ENCODE data around the gene MBD1. TPM values are rescaled to one million over a fixed set of nuclear protein-coding genes. Genes with fewer than 3 reads are reported as not detected.
A peak's percentile ranks its signal among the peaks of the same experiment; 100 is the strongest.

MBD1 gene
- total and polyA plus RNA-seq, 2 of the 13 experiments (the other 11 are each of a cell fraction or from before 2014, with no cell fraction given), result 25.5 to 28.6 TPM

GRCh38 chr18:50250935-50251334 is 30.4 kb downstream of the MBD1 start:
- no peak for TF ChIP-seq ZBTB49 (CRISPR knock-in tag; IDR thresholded peaks at IDR 0.05; ENCODE audit: borderline replicate concordance)
- TF ChIP-seq MAFK (conservative IDR thresholded peaks at IDR 0.05 in 1 of 2, IDR thresholded peaks at IDR 0.05 in 1 of 2; ENCODE audit: low read length in 2 of 2), result peak; percentile 92 to 96
- no peak for TF ChIP-seq SMAD1 (CRISPR knock-in tag; IDR thresholded peaks at IDR 0.05; ENCODE audit: borderline replicate concordance, low read depth)
- TF ChIP-seq MAFF (IDR thresholded peaks at IDR 0.05; ENCODE audit: low read depth, low read length), result peak; percentile 94
- no TSS peak for BruUV-seq (replicated peaks)
- FAIRE-seq (no peak), ATAC-seq (no peak), DNase-seq (ENCODE audit: low spot score) (no peak)
- Histone ChIP-seq H3K27me3 (ENCODE audit: control insufficient read depth in 1 of 2, insufficient read depth in 2 of 2, low read length in 2 of 2) (no peaks in the 10 kb centered on the region; a peak in 1 of 5 replicates), H3K4me3 (replicated peaks in 1 of 3; ENCODE audit: insufficient read depth in 1 of 3, low read depth in 2 of 3, low read length in 3 of 3) (no peak overlapping the region), H3K79me2 (ENCODE audit: insufficient read depth, low read length) (no peaks in the 10 kb centered on the region), H3K9ac (ENCODE audit: insufficient read depth, low read depth, low read length) (no peak overlapping the region), H3K9me3 (ENCODE audit: low read length) (no peaks in the 10 kb centered on the region), H3K4me1 (ENCODE audit: insufficient read depth, low read length) (no peaks in the 10 kb centered on the region), H2AFZ (ENCODE audit: low read length) (no peak overlapping the region), H3K27ac (ENCODE audit: extremely low read length, insufficient read depth, low read length) (no peak overlapping the region), H3K4me2 (ENCODE audit: low read depth, low read length) (no peak overlapping the region), H3K36me3 (replicated peaks in 1 of 2; ENCODE audit: control insufficient read depth in 1 of 2, insufficient read depth in 2 of 2, low read length in 2 of 2) (no peaks in the 10 kb centered on the region), H4K20me1 (ENCODE audit: insufficient read depth, low read length) (no peaks in the 10 kb centered on the region)
- intact Hi-C loops (cut with micrococcal nuclease; ENCODE audit: unreplicated experiment) (no loop called here), in situ Hi-C loops (cut with HindIII; ENCODE audit: extremely low pct_ligation_motif_present, low pct_unique_long_range_greater_than_20kb) (no loop called here)
- WGBS (ENCODE audit: low lambda C conversion rate), result 41% methylated on average over 3 of the region's 3 CpGs
- ChIA-PET CTCF (ENCODE audit: low intra/inter-chr PET ratio, low total read pairs) (no interaction called here), POLR2A (no interaction called here)

- ChIA-PET CTCF (ENCODE audit: low intra/inter-chr PET ratio, low total read pairs) (no interaction called here), POLR2A (no interaction called here)
- H3K79me2 ChIP-seq (ENCODE audit: insufficient read depth, low read length), result no peaks in the 10 kb centered on the region
- ATAC-seq, result no peak
- H3K4me3 ChIP-seq (replicated peaks in 1 of 3; ENCODE audit: insufficient read depth in 1 of 3, low read depth in 2 of 3, low read length in 3 of 3), result no peak overlapping the region
- no peaks in the 10 kb centered on the region; a peak in 1 of 5 replicates for H3K27me3 ChIP-seq (ENCODE audit: control insufficient read depth in 1 of 2, insufficient read depth in 2 of 2, low read length in 2 of 2)
- DNase-seq (ENCODE audit: low spot score), result no peak
- H3K4me1 ChIP-seq (ENCODE audit: insufficient read depth, low read length), result no peaks in the 10 kb centered on the region
- no peak overlapping the region for H3K9ac ChIP-seq (ENCODE audit: insufficient read depth, low read depth, low read length)
- H3K36me3 ChIP-seq (replicated peaks in 1 of 2; ENCODE audit: control insufficient read depth in 1 of 2, insufficient read depth in 2 of 2, low read length in 2 of 2), result no peaks in the 10 kb centered on the region
- intact Hi-C loops (cut with micrococcal nuclease; ENCODE audit: unreplicated experiment) (no loop called here), in situ Hi-C loops (cut with HindIII; ENCODE audit: extremely low pct_ligation_motif_present, low pct_unique_long_range_greater_than_20kb) (no loop called here)
- H4K20me1 ChIP-seq (ENCODE audit: insufficient read depth, low read length), result no peaks in the 10 kb centered on the region
- no peak overlapping the region for H3K4me2 ChIP-seq (ENCODE audit: low read depth, low read length)
- H3K9me3 ChIP-seq (ENCODE audit: low read length), result no peaks in the 10 kb centered on the region
- no peak for FAIRE-seq
- no peak overlapping the region for H2AFZ ChIP-seq (ENCODE audit: low read length)
- H3K27ac ChIP-seq (ENCODE audit: extremely low read length, insufficient read depth, low read length), result no peak overlapping the region
- BruUV-seq (replicated peaks), result no TSS peak
- TF ChIP-seq KAT8 (CRISPR knock-in tag; IDR thresholded peaks at IDR 0.05), result no peak
- no peak for TF ChIP-seq ZNF33A (CRISPR knock-in tag; IDR thresholded peaks at IDR 0.05; ENCODE audit: borderline replicate concordance)
- no peak for TF ChIP-seq NCOA2 (CRISPR knock-in tag; IDR thresholded peaks at IDR 0.05)
- no peak for TF ChIP-seq TAF1 (CRISPR knock-in tag; IDR thresholded peaks at IDR 0.05)
- no peak for TF ChIP-seq ZBTB21 (CRISPR knock-in tag; IDR thresholded peaks at IDR 0.05)
- TF ChIP-seq FOXK1 (CRISPR knock-in tag; IDR thresholded peaks at IDR 0.05; ENCODE audit: borderline replicate concordance, low read depth), result no peak
- no peak for TF ChIP-seq ZBTB34 (CRISPR knock-in tag; IDR thresholded peaks at IDR 0.05)
- TF ChIP-seq ZNF710 (CRISPR knock-in tag; IDR thresholded peaks at IDR 0.05; ENCODE audit: borderline replicate concordance), result no peak
- TF ChIP-seq ZNF331 (CRISPR knock-in tag; IDR thresholded peaks at IDR 0.05), result no peak
- no peak for TF ChIP-seq ZNF337 (CRISPR knock-in tag; IDR thresholded peaks at IDR 0.05; ENCODE audit: borderline replicate concordance, low read depth)
Measured at GRCh38 chr18:50249576-50249975, 31.7 kb downstream of the MBD1 start.

All from HepG2 (cell line).